Astrocyte (in vitro differentiated cells and primary cell): ENCODE measurements around the gene CACNB4. TPM values are rescaled to one million over a fixed set of nuclear protein-coding genes. Genes with fewer than 3 reads are reported as not detected.

Experiments
- DNase-seq: peaks from one replicate; pipeline ENCODE4 v3.0.0-alpha.2; 2010; ENCODE audit warnings: low read depth
- FAIRE-seq: peaks from 2 replicates; lab custom pipeline; 2011; peaks lifted over from hg19 to GRCh38; lab: Jason Lieb, UNC
- H2AFZ ChIP-seq: 2 replicates; pipeline ENCODE4 v1.6.0; 2012; ENCODE audit warnings: low read depth, low read length, inconsistent platforms
- H3K27ac ChIP-seq: 2 replicates; pipeline ENCODE4 v1.5.1; 2011; ENCODE audit warnings: low read depth, low read length, inconsistent platforms
- H3K27me3 ChIP-seq: 2 replicates; pipeline ENCODE4 v1.6.0; 2011; ENCODE audit warnings: low read length, inconsistent platforms; ENCODE audit not compliant: insufficient read depth
- H3K36me3 ChIP-seq: 2 replicates; pipeline ENCODE4 v1.5.1; 2011; ENCODE audit warnings: low read length, inconsistent platforms; ENCODE audit not compliant: insufficient read depth
- H3K4me1 ChIP-seq: 2 replicates; pipeline ENCODE4 v1.5.1; 2011; ENCODE audit warnings: low read length, inconsistent platforms; ENCODE audit not compliant: insufficient read depth
- H3K4me2 ChIP-seq: 2 replicates; pipeline ENCODE4 v1.6.0; 2012; ENCODE audit warnings: low read length, inconsistent platforms
- H3K4me3 ChIP-seq: 2 replicates; pipeline ENCODE4 v1.5.1; 2011; ENCODE audit warnings: low read depth, mild to moderate bottlenecking, low read length, inconsistent platforms; ENCODE audit not compliant: insufficient read depth
- H3K79me2 ChIP-seq: 2 replicates; pipeline ENCODE4 v1.6.0; 2012; ENCODE audit warnings: mild to moderate bottlenecking, low read length, inconsistent platforms; ENCODE audit not compliant: insufficient read depth
- H3K9ac ChIP-seq: 2 replicates; pipeline ENCODE4 v1.6.0; 2012; ENCODE audit warnings: mild to moderate bottlenecking, low read length, inconsistent platforms
- H3K9me3 ChIP-seq: 2 replicates; pipeline ENCODE4 v1.5.1; 2012; ENCODE audit warnings: low read depth, mild to moderate bottlenecking, low read length, inconsistent platforms; ENCODE audit not compliant: insufficient read depth
- H4K20me1 ChIP-seq: 2 replicates; pipeline ENCODE4 v1.6.0; 2012; ENCODE audit warnings: low read length, inconsistent platforms; ENCODE audit not compliant: insufficient read depth
- H3K27ac Mint-ChIP-seq: one replicate; pipeline ENCODE4 v1.8.0; 2021; ENCODE audit warnings: mild to moderate bottlenecking, mixed read lengths; ENCODE audit not compliant: unreplicated experiment
- H3K27me3 Mint-ChIP-seq: one replicate; pipeline ENCODE4 v1.8.0; 2021; ENCODE audit warnings: low read depth, mixed read lengths; ENCODE audit not compliant: unreplicated experiment
- H3K36me3 Mint-ChIP-seq: one replicate; pipeline ENCODE4 v1.8.0; 2021; ENCODE audit warnings: low read depth, mixed read lengths; ENCODE audit not compliant: unreplicated experiment
- H3K4me1 Mint-ChIP-seq: one replicate; pipeline ENCODE4 v1.8.0; 2021; ENCODE audit warnings: low read depth, mixed read lengths; ENCODE audit not compliant: unreplicated experiment
- H3K4me3 Mint-ChIP-seq: one replicate; pipeline ENCODE4 v1.8.0; 2021; ENCODE audit warnings: mild to moderate bottlenecking, moderate library complexity, mixed read lengths; ENCODE audit not compliant: unreplicated experiment
- H3K9me3 Mint-ChIP-seq: one replicate; pipeline ENCODE4 v1.8.0; 2021; ENCODE audit warnings: mild to moderate bottlenecking, mixed read lengths; ENCODE audit not compliant: unreplicated experiment
- EZH2 ChIP-seq: IDR thresholded peaks from 2 replicates; pipeline ENCODE4 v1.6.1; 2012; ENCODE audit warnings: mild to moderate bottlenecking, low read length, inconsistent platforms; ENCODE audit not compliant: insufficient read depth
- total RNA-seq: library from RNA; stranded (reverse); gene quantifications from 2 replicates; pipeline ENCODE4 v1.2.1, GENCODE V29; 2021
- TF ChIP-seq, protein P1 (sequence below): IDR thresholded peaks from 2 replicates; pipeline ENCODE4 v1.5.1; 2011; ENCODE audit warnings: low read depth, mild to moderate bottlenecking, inconsistent platforms, low read length, moderate library complexity; ENCODE audit not compliant: insufficient read depth

Gene CACNB4
- total RNA-seq, 1 donor from 2014 or later: 1.8 TPM

DNA sequence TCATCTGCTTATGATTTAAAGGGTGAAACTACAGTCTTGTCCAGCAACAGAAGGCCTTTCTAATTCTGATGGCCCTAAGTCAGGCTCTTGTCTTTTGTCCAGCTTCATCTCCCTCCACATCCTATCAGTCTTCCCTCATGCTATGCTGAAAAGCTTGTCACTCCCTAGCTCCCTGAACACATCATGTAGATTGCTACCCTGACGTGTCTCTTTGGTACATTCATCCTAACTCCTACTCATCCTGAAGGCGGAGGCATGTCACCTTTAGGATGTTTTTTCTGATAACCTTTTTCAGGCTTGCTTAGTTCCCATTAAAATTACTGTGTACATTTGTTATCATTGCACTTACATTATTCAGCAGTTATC lies 192.2 kb downstream of the CACNB4 start:
- Histone ChIP-seq H4K20me1 (no peaks in the 10 kb centered on the region), H3K4me2 (no peak overlapping the region), H3K27me3 (no peaks in the 10 kb centered on the region), H3K9ac (no peak overlapping the region), H3K9me3 (no peaks in the 10 kb centered on the region), H3K79me2 (no peaks in the 10 kb centered on the region), H3K36me3 (no peaks in the 10 kb centered on the region), H3K4me1 (no peaks in the 10 kb centered on the region), H2AFZ (no peak overlapping the region), H3K27ac (no peak overlapping the region), H3K4me3 (no peak overlapping the region)
- DNase-seq: no peak
- no peak for FAIRE-seq
- H3K4me3 Mint-ChIP-seq: no peak overlapping the region
- no peak overlapping the region for H3K27ac Mint-ChIP-seq
- H3K36me3 Mint-ChIP-seq: no peaks in the 10 kb centered on the region
- H3K9me3 Mint-ChIP-seq: peaks cover 3% of the 10 kb centered on the region
- TF ChIP-seq, protein P1, sequence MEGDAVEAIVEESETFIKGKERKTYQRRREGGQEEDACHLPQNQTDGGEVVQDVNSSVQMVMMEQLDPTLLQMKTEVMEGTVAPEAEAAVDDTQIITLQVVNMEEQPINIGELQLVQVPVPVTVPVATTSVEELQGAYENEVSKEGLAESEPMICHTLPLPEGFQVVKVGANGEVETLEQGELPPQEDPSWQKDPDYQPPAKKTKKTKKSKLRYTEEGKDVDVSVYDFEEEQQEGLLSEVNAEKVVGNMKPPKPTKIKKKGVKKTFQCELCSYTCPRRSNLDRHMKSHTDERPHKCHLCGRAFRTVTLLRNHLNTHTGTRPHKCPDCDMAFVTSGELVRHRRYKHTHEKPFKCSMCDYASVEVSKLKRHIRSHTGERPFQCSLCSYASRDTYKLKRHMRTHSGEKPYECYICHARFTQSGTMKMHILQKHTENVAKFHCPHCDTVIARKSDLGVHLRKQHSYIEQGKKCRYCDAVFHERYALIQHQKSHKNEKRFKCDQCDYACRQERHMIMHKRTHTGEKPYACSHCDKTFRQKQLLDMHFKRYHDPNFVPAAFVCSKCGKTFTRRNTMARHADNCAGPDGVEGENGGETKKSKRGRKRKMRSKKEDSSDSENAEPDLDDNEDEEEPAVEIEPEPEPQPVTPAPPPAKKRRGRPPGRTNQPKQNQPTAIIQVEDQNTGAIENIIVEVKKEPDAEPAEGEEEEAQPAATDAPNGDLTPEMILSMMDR: no peak
- no peak for TF ChIP-seq EZH2
- H3K4me1 Mint-ChIP-seq: no peaks in the 10 kb centered on the region
- H3K27me3 Mint-ChIP-seq: no peaks in the 10 kb centered on the region

GRCh38 chr2:151905963-151906632 lies 192.7 kb downstream of the CACNB4 start:
- Histone ChIP-seq H3K9me3 (no peaks in the 10 kb centered on the region), H3K9ac (no peak overlapping the region), H3K27ac (no peak overlapping the region), H4K20me1 (no peaks in the 10 kb centered on the region), H3K79me2 (no peaks in the 10 kb centered on the region), H3K36me3 (no peaks in the 10 kb centered on the region), H2AFZ (no peak overlapping the region), H3K4me3 (no peak overlapping the region), H3K4me1 (no peaks in the 10 kb centered on the region), H3K27me3 (no peaks in the 10 kb centered on the region), H3K4me2 (no peak overlapping the region)
- DNase-seq: no peak
- H3K36me3 Mint-ChIP-seq: no peaks in the 10 kb centered on the region
- no peaks in the 10 kb centered on the region for H3K4me1 Mint-ChIP-seq
- H3K4me3 Mint-ChIP-seq: no peak overlapping the region
- TF ChIP-seq EZH2: no peak
- TF ChIP-seq, protein P1: no peak
- FAIRE-seq: no peak
- peaks cover 3% of the 10 kb centered on the region for H3K9me3 Mint-ChIP-seq
- H3K27ac Mint-ChIP-seq: no peak overlapping the region
- H3K27me3 Mint-ChIP-seq: no peaks in the 10 kb centered on the region

DNA sequence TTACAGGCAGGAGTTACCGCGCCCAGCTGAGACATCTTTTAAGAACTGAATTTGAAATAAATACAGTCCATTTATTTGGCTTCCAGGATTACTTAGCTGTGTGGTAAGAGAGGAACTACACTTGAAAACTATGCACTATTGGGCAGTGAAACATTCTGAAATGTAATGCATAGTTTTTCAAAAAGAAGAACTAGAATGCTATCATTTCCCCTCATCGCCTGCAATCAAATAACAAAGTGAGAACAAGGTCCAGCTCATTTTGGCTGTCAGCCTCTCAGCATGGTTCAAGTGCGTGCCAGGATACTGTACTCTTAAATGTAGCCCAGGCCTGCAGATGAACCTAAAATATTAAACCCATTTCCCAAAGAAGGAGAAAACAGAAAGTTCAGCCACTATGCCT lies 194.0 kb downstream of the CACNB4 start:
- no peak overlapping the region for H3K27ac ChIP-seq
- no peaks in the 10 kb centered on the region for H3K9me3 ChIP-seq
- H3K27me3 Mint-ChIP-seq: no peaks in the 10 kb centered on the region
- no peak overlapping the region for H3K9ac ChIP-seq
- no peaks in the 10 kb centered on the region for H3K27me3 ChIP-seq
- no peak overlapping the region for H3K4me3 ChIP-seq
- H3K4me1 Mint-ChIP-seq: no peaks in the 10 kb centered on the region
- no peak overlapping the region for H2AFZ ChIP-seq
- H3K4me3 Mint-ChIP-seq: no peak overlapping the region
- DNase-seq (no peak), FAIRE-seq (no peak)
- H3K4me1 ChIP-seq: no peaks in the 10 kb centered on the region
- TF ChIP-seq, protein P1: no peak
- no peak for TF ChIP-seq EZH2
- H3K79me2 ChIP-seq: no peaks in the 10 kb centered on the region
- H3K36me3 Mint-ChIP-seq: no peaks in the 10 kb centered on the region
- no peak overlapping the region for H3K27ac Mint-ChIP-seq
- no peaks in the 10 kb centered on the region for H4K20me1 ChIP-seq
- H3K36me3 ChIP-seq: no peaks in the 10 kb centered on the region
- H3K9me3 Mint-ChIP-seq: no peaks in the 10 kb centered on the region
- H3K4me2 ChIP-seq: no peak overlapping the region
